MG63 (cell line): ENCODE measurements around the gene DNAH10. TPM values are rescaled to one million over a fixed set of nuclear protein-coding genes. Genes with fewer than 3 reads are reported as not detected.
"Not testable (repeated sequence)": the region's sequence is repeated elsewhere in the genome, so short reads cannot be mapped to it uniquely, and the experiment has no call there.

Experiments
- DNase-seq: peaks from one replicate; pipeline ENCODE4 v3.0.0-alpha.2; 2020
- H3K27me3 ChIP-seq: fragments of 250-450 bp; sonication (Bioruptor Pico); 2 replicates; pipeline ENCODE4 v1.5.1; 2020; ENCODE audit warnings: mild to moderate bottlenecking, moderate library complexity
- H3K36me3 ChIP-seq: fragments of 250-450 bp; sonication (Bioruptor Pico); 2 replicates; pipeline ENCODE4 v1.5.1; 2020; ENCODE audit warnings: mild to moderate bottlenecking, moderate library complexity
- H3K4me3 ChIP-seq: fragments of 250-450 bp; sonication (Bioruptor Pico); 2 replicates; pipeline ENCODE4 v1.5.1; 2020; ENCODE audit warnings: mild to moderate bottlenecking, moderate library complexity
- H3K9me3 ChIP-seq: fragments of 250-450 bp; sonication (Bioruptor Pico); 2 replicates; pipeline ENCODE4 v1.5.1; 2020; ENCODE audit warnings: mild to moderate bottlenecking, moderate library complexity
- total RNA-seq: library from RNA; depleted of rRNA; stranded (reverse); fragments of >200 nt; shearing (Covaris generic); gene quantifications from 2 replicates; pipeline ENCODE4 v1.2.3, GENCODE V29; 2014; ENCODE audit warnings: low replicate concordance

Gene DNAH10
- total RNA-seq, 1 experiment from 2014 or later: 0.40 TPM

DNA sequence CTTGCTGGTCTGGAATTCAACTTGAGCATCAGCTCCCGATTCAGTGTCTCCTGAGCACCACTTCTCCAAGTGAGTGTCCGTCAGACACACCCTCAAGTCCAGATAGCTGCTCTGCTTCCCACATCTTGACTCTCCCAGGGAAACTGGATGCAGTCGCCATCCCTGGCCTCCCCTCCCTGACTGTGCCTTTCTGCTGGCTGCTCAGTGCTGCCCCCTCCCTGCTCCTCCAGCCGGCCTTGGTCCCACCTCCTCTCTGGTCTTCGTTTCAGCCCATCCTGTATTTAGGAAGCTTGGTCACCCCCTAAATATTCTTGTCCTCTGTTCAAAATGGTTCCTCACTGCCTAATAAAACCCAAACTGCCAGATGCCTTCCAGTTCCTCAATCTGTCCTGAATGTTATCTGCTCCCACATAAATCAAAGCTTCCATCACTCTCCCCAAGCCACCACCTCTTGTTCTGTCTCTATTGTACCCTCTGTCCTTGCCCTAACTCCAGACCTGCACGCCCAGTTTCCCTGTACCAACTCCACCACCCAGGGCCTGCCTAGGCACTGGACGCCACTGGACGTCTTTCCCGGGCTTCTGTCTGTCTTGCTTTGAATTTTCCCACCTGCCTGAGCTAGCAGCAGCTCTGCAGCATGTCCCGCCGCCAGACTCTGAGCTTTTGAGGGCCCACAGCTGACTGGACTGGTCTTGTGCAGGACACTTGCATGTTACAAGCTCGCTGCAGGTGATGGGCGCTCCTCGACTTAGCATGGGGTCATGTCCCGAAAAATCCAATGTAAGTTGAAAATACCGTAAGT, 176.8 kb downstream of the DNAH10 start:
- no peak overlapping the region for H3K4me3 ChIP-seq
- H3K36me3 ChIP-seq: peaks cover 13% of the 10 kb centered on the region
- DNase-seq: peak; percentile 14
- no peaks in the 10 kb centered on the region; the same call in 1 of the 2 replicates for H3K9me3 ChIP-seq
- H3K27me3 ChIP-seq: no peaks in the 10 kb centered on the region

- peaks cover 13% of the 10 kb centered on the region for H3K36me3 ChIP-seq
- no peaks in the 10 kb centered on the region; the same call in 1 of the 2 replicates for H3K9me3 ChIP-seq
- no peak overlapping the region for H3K4me3 ChIP-seq
- DNase-seq: no peak
- no peaks in the 10 kb centered on the region for H3K27me3 ChIP-seq
Observed at GRCh38 chr12:123939716-123940626, 177.9 kb downstream of the DNAH10 start.

- DNase-seq: no peak
Observed at GRCh38 chr12:123940627-123940966, 178.5 kb downstream of the DNAH10 start.

DNA sequence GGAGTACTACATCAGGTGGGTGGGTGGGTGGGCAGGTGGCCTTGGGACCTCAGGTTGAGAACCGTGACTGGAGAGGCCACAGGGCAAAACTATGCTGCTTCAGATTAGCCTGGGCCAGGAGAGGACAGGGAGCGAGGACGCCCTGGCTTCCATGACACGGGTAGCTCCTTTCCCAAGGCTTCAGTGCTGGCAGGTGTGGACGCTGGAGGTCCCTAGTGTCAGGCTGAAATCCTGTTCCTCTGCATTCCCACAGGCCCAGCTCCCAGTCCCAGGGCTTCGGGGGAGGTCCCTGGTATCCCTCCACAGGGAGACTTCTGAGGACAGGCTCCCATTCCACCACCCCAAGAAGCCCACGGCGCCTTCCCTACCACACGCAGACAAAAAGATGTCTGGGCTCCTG, 178.9 kb downstream of the DNAH10 start:
- H3K4me3 ChIP-seq: no peak overlapping the region
- H3K9me3 ChIP-seq: no peaks in the 10 kb centered on the region; the same call in 1 of the 2 replicates
- no peak for DNase-seq
- H3K27me3 ChIP-seq: no peaks in the 10 kb centered on the region
- peaks cover 13% of the 10 kb centered on the region for H3K36me3 ChIP-seq

More at GRCh38 chr12:123940627-123940966, 178.5 kb downstream of the DNAH10 start:
- H3K36me3 ChIP-seq: peaks cover 13% of the 10 kb centered on the region
- no peaks in the 10 kb centered on the region; the same call in 1 of the 2 replicates for H3K9me3 ChIP-seq
- no peaks in the 10 kb centered on the region for H3K27me3 ChIP-seq
- H3K4me3 ChIP-seq: no peak overlapping the region

DNA sequence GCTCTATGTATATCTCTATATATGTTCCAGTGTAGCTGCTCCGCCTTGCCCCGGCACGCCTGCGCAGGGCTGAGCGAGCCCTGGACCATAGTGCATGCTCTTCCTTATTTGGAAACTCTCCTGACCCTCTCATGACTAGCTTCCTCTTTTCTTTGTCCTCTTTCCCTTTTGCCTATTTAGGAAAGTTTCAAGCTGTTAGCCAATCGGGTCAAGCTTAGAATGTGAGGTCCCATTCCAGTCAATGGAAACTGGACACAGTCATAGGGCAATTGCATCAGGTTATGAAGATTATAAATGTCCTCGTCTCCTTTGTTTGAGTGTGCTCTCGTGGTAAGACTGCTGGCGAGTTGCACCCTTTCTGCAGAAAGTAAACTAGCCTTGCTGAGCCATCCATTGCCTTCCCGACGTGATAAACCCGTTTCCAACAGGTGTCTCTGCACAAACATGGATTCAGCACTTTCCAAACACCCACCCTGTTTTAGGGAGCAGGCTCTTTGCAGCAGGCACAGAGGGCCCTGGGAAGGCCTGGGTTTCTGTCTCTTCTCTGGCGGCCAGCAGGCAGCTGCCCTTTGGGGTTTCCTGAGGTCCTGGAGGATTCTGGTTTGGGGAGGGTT, 179.6 kb downstream of the DNAH10 start:
- Histone ChIP-seq H3K27me3 (no peaks in the 10 kb centered on the region), H3K36me3 (peaks cover 13% of the 10 kb centered on the region), H3K4me3 (no peak overlapping the region), H3K9me3 (no peaks in the 10 kb centered on the region; the same call in 1 of the 2 replicates)
- DNase-seq: no peak

DNA sequence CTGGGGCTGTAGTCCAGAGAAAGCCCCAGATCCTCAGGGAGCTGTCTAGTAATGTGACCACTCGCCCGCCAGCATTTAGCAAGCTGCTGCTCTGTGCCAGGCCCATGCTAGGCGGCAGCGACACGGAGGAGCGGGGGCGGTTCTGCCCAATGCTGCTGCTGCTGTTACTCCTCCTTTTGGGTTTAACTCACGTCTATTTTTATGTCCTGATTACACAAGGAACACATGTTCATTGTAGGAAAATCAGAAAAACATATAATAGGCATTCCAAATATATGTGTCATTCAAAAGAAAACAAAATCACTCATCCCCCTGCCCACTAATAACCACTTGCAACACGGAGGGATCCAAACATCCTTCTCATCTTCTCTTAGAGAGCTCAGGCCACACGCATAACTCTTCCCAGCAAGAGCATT, 180.1 kb downstream of the DNAH10 start:
- DNase-seq: peak; percentile 91
- Histone ChIP-seq H3K36me3 (peaks cover 13% of the 10 kb centered on the region), H3K27me3 (no peaks in the 10 kb centered on the region), H3K9me3 (no peaks in the 10 kb centered on the region; the same call in 1 of the 2 replicates), H3K4me3 (no peak overlapping the region)

DNA sequence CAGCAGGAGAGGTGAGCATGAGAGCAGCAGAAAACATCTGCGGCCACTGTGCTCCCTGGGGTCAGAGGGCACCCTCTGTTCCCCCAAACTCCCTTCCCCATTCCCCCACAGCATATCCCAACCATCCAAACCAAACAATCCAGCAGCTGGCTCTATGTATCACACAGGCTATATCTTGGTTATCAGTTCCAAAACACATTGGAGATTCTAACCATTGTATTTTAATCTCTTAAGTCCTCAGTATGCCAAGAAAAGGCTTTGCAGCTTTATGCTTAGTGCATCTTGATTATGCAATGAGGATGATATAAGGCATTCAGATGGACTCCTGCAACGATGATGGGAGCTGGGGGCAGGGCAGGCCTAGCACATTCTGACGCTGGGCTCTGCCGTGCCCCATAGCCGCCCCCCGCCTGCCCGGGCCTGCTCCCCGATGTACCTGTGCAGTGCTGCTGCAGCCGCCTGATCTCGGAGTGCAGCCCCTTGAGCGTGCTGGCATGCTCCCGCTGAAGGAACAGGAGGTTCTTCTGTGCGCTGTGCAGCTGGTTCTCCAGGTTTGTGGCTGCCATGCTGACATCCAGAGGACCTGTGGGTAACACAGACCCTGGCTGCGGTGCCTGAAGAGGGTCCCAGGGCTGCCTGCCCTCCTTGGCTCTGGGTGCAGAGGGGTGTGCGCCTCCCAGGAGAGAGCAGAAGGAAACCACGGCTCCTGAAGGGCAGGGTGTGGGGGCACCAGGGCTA, 181.0 kb downstream of the DNAH10 start:
- DNase-seq: peak; percentile 63
- Histone ChIP-seq H3K36me3 (peaks cover 13% of the 10 kb centered on the region), H3K9me3 (no peaks in the 10 kb centered on the region; the same call in 1 of the 2 replicates), H3K4me3 (no peak overlapping the region), H3K27me3 (no peaks in the 10 kb centered on the region)

DNA sequence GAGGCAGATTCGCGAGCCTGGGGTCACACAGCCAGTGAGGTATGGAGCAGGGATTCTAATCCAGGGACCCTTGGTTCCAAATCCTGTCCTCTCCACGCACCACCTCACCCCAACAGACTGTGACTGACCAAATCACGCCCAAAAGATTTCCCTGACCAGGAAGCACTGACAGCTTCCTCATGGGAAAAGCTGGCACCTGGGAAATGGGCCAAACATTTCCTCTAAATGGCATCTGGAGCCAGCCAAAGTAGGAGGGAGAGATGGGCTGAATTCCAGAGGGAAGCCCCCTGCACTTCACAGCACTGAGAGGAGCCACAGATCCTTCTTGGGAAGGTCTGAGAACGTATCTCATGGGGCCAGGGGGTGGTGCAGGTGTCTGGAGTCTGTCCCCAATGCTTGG, 181.7 kb downstream of the DNAH10 start:
- Histone ChIP-seq H3K4me3 (no peak overlapping the region), H3K27me3 (no peaks in the 10 kb centered on the region), H3K9me3 (no peaks in the 10 kb centered on the region; the same call in 1 of the 2 replicates), H3K36me3 (peaks cover 13% of the 10 kb centered on the region)
- DNase-seq: peak; percentile 22

DNA sequence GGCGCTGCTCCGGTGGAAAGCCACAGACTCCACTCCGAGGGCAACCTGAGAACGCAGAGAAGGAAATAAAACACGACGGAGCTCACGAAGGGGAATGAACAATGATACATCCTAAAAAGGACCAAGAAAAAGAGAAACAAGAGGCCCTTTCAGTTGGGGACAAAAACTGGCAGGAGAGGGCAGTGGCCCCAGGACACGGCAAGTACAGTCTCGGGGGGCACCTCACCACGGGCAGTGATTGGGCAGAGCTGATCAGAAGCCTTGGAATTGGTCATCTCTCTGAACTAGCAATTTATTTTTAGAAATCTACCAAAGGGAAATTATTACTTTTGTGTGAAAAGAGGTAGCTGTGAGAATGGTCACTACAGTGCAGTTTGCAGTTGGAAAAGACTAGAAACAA, 182.6 kb downstream of the DNAH10 start:
- H3K9me3 ChIP-seq: no peaks in the 10 kb centered on the region; the same call in 1 of the 2 replicates
- DNase-seq: no peak
- no peaks in the 10 kb centered on the region for H3K27me3 ChIP-seq
- peaks cover 13% of the 10 kb centered on the region for H3K36me3 ChIP-seq
- H3K4me3 ChIP-seq: no peak overlapping the region

GRCh38 chr12:123945287-123946151, 183.4 kb downstream of the DNAH10 start:
- no peak for DNase-seq
- no peaks in the 10 kb centered on the region for H3K27me3 ChIP-seq
- no peaks in the 10 kb centered on the region; the same call in 1 of the 2 replicates for H3K9me3 ChIP-seq
- no peak overlapping the region for H3K4me3 ChIP-seq
- H3K36me3 ChIP-seq: peaks cover 11% of the 10 kb centered on the region

GRCh38 chr12:123946152-123946515, 184.0 kb downstream of the DNAH10 start:
- no peak overlapping the region for H3K4me3 ChIP-seq
- DNase-seq: no peak
- H3K27me3 ChIP-seq: no peaks in the 10 kb centered on the region
- H3K36me3 ChIP-seq: peaks cover 8% of the 10 kb centered on the region
- H3K9me3 ChIP-seq: no peaks in the 10 kb centered on the region; the same call in 1 of the 2 replicates

GRCh38 chr12:123946516-123947505, 184.7 kb downstream of the DNAH10 start:
- not testable (repeated sequence) for H3K9me3 ChIP-seq, H3K27me3 ChIP-seq, H3K36me3 ChIP-seq, H3K4me3 ChIP-seq, DNase-seq

DNA sequence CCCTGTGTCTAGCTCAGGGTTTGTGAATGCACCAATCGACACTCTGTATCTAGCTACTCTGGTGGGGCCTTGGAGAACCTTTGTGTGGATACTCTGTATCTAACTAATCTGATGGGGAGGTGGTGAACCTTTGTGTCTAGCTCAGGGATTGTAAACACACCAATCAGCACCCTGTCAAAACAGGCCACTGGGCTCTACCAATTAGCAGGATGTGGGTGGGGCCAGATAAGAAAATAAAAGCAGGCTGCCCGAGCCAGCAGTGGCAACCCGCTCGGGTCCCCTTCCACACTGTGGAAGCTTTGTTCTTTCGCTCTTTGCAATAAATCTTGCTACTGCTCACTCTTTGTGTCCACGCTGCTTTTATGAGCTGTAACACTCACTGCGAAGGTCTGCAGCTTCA, 185.4 kb downstream of the DNAH10 start:
- not testable (repeated sequence) for H3K36me3 ChIP-seq, H3K9me3 ChIP-seq, DNase-seq, H3K27me3 ChIP-seq, H3K4me3 ChIP-seq

- Histone ChIP-seq H3K4me3 (no peak overlapping the region), H3K9me3 (no peaks in the 10 kb centered on the region)
- DNase-seq: no peak
Observed at GRCh38 chr12:123948401-123948795, 186.3 kb downstream of the DNAH10 start.

More at GRCh38 chr12:123948401-123948795, 186.3 kb downstream of the DNAH10 start:
- Histone ChIP-seq H3K36me3 (no peaks in the 10 kb centered on the region), H3K27me3 (no peaks in the 10 kb centered on the region)
